DND-41 (cell line): ENCODE data around the gene APOL3.

Source experiments
- ATAC-seq: fragments of 200-7000 bp; cut with Tn5 transposase; 3 replicates; pipeline ENCODE4 v1.9.1; 2021; ENCODE audit warnings: low read depth; ENCODE audit not compliant: insufficient read depth
- DNase-seq: peaks from one replicate; pipeline ENCODE4 v3.0.0-alpha.2; 2020
- H2AFZ ChIP-seq: 2 replicates; pipeline ENCODE4 v1.6.0; 2012; ENCODE audit warnings: low read depth, low read length
- H3K27ac ChIP-seq: 2 replicates; pipeline ENCODE4 v1.5.1; 2012; ENCODE audit warnings: low read length, inconsistent platforms
- H3K27me3 ChIP-seq: fragments of 200-600 bp; sonication (generic); 2 replicates; pipeline ENCODE4 v1.6.0; 2012; ENCODE audit warnings: low read length, mild to moderate bottlenecking, inconsistent platforms; ENCODE audit not compliant: insufficient read depth, poor library complexity
- H3K36me3 ChIP-seq: 2 replicates; pipeline ENCODE4 v1.5.1; 2012; ENCODE audit warnings: low read length, inconsistent platforms; ENCODE audit not compliant: insufficient read depth
- H3K4me1 ChIP-seq: 2 replicates; pipeline ENCODE4 v1.5.1; 2012; ENCODE audit warnings: mild to moderate bottlenecking, low read length; ENCODE audit not compliant: insufficient read depth
- H3K4me2 ChIP-seq: 2 replicates; pipeline ENCODE4 v1.6.0; 2012; ENCODE audit warnings: mild to moderate bottlenecking, moderate library complexity, low read length, inconsistent platforms; ENCODE audit not compliant: insufficient read depth
- H3K4me3 ChIP-seq, 2 experiments: fragments of 200-600 bp in 1 of 2; shearing (Covaris generic) in 1 of 2; 2 replicates each; pipeline ENCODE4 v1.5.1; 2012 to 2016; ENCODE audit warnings: inconsistent platforms in 2 of 2, low read length in 2 of 2, mild to moderate bottlenecking in 2 of 2, low read depth in 1 of 2, moderate library complexity in 1 of 2
- H3K79me2 ChIP-seq: 2 replicates; pipeline ENCODE4 v1.6.0; 2012; ENCODE audit warnings: low read length, inconsistent platforms; ENCODE audit not compliant: insufficient read depth
- H3K9ac ChIP-seq: 2 replicates; pipeline ENCODE4 v1.6.0; 2012; ENCODE audit warnings: low read depth, mild to moderate bottlenecking, inconsistent platforms, low read length, moderate library complexity
- H3K9me3 ChIP-seq: 2 replicates; pipeline ENCODE4 v1.5.1; 2012; ENCODE audit warnings: low read length, moderate library complexity, mild to moderate bottlenecking, inconsistent platforms; ENCODE audit not compliant: insufficient read depth, severe bottlenecking
- H4K20me1 ChIP-seq: 2 replicates; pipeline ENCODE4 v1.6.0; 2012; ENCODE audit warnings: low read length; ENCODE audit not compliant: insufficient read depth
- CTCF ChIP-seq: IDR thresholded peaks from 2 replicates; pipeline ENCODE4 v1.5.1; 2012; ENCODE audit warnings: borderline replicate concordance, low read length, moderate library complexity, mild to moderate bottlenecking; ENCODE audit not compliant: poor library complexity, severe bottlenecking; ENCODE audit errors: extremely low read depth
- EZH2 ChIP-seq: IDR thresholded peaks from 3 replicates; pipeline ENCODE4 v1.6.1; 2012; ENCODE audit warnings: borderline replicate concordance, low read depth, mild to moderate bottlenecking, moderate library complexity, low read length, inconsistent platforms; ENCODE audit not compliant: severe bottlenecking

APOL3 gene

GRCh38 chr22:36196254-36197064, 35.9 kb upstream of the APOL3 start:
- DNase-seq: no peak
- H3K27me3 ChIP-seq: no peaks in the 10 kb centered on the region
- no peaks in the 10 kb centered on the region for H3K79me2 ChIP-seq
- no peaks in the 10 kb centered on the region for H4K20me1 ChIP-seq
- H3K4me3 ChIP-seq: no peak overlapping the region
- H3K4me1 ChIP-seq: peaks cover 42% of the 10 kb centered on the region
- no peaks in the 10 kb centered on the region for H3K36me3 ChIP-seq
- H2AFZ ChIP-seq: no peak overlapping the region
- no peak for TF ChIP-seq EZH2
- TF ChIP-seq CTCF: no peak
- H3K9ac ChIP-seq: no peak overlapping the region
- ATAC-seq: no peak
- peak overlapping the region; percentile 33; the same call in 1 of the 2 replicates for H3K27ac ChIP-seq
- peak overlapping the region; percentile 15; the same call in 1 of the 2 replicates for H3K4me2 ChIP-seq
- H3K9me3 ChIP-seq: no peaks in the 10 kb centered on the region

DNA sequence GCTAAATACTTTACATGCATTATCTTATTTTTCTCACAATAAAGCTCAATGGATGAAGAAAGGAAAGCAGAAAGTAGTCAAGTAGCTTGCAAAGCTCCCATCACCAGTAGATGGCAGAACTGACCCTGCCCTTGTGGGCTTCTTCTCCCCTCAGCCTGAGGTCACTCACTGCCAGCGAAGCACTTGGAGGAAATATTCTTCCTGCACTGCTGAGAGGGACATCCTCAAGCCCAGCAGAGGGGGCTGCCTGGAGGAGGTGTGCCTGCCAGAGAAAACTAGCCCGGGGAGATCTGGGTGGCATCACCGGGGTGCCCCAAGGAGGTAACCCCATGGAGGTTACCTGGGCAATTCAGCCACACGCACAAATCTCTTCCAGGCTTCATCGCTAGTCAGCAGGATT, 34.4 kb upstream of the APOL3 start:
- Histone ChIP-seq H2AFZ (no peak overlapping the region), H3K9ac (no peak overlapping the region), H3K79me2 (no peaks in the 10 kb centered on the region), H3K27me3 (no peaks in the 10 kb centered on the region), H3K27ac (no peak overlapping the region), H3K9me3 (no peaks in the 10 kb centered on the region), H3K4me3 (no peak overlapping the region), H4K20me1 (no peaks in the 10 kb centered on the region), H3K4me1 (peaks cover 33% of the 10 kb centered on the region), H3K4me2 (no peak overlapping the region), H3K36me3 (no peaks in the 10 kb centered on the region)
- TF ChIP-seq CTCF: peak; percentile 72
- no peak for TF ChIP-seq EZH2
- DNase-seq (peak; percentile 49), ATAC-seq (peak; percentile 40)

DNA sequence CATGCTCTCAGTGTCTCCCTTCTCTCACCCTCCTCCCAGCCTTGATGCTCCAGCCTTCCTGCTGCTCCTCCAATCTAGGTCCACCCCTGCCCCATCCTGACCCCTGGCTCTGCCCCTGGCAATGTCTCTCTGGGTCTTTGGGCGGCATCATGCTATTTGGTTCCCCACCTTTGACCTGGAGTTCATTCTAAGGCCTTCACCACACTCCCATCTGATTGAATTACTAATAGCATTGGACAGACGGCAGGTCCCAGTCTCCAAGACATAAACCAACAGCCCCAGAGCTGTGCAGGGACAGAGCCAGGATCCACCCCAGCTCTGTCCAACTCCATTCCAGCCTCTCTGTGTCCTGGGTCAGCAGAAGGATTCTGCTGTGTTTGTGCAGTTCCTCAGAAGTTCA, 33.8 kb upstream of the APOL3 start:
- no peaks in the 10 kb centered on the region for H3K27me3 ChIP-seq
- TF ChIP-seq EZH2 (no peak), CTCF (no peak)
- H3K27ac ChIP-seq: no peak overlapping the region
- no peaks in the 10 kb centered on the region for H3K36me3 ChIP-seq
- no peak overlapping the region for H2AFZ ChIP-seq
- no peaks in the 10 kb centered on the region for H4K20me1 ChIP-seq
- no peak overlapping the region for H3K4me3 ChIP-seq
- H3K79me2 ChIP-seq: no peaks in the 10 kb centered on the region
- no peak overlapping the region for H3K4me2 ChIP-seq
- DNase-seq (no peak), ATAC-seq (no peak)
- peaks cover 31% of the 10 kb centered on the region for H3K4me1 ChIP-seq
- no peaks in the 10 kb centered on the region for H3K9me3 ChIP-seq
- no peak overlapping the region for H3K9ac ChIP-seq
